HepG2 (cell line): ENCODE data around the gene MEI1. TPM values are rescaled to one million over a fixed set of nuclear protein-coding genes. Genes with fewer than 3 reads are reported as not detected.
A peak's percentile ranks its signal among the peaks of the same experiment; 100 is the strongest.

Experiments
- AKAP8 ChIP-seq: sonication (generic); formaldehyde crosslinking; IDR thresholded peaks from 2 replicates; pipeline ENCODE4 v1.5.1; 2020; ENCODE audit warnings: mild to moderate bottlenecking, missing genetic modification reagents
- FIP1L1 ChIP-seq: fragments of 200-400 bp; formaldehyde crosslinking; IDR thresholded peaks from 2 replicates; pipeline ENCODE4 v1.6.1; 2018; ENCODE audit warnings: low read depth, mild to moderate bottlenecking, low read length, moderate library complexity, borderline replicate concordance; ENCODE audit not compliant: insufficient read depth
- GATA4 ChIP-seq: sonication (generic); IDR thresholded peaks from 2 replicates; pipeline ENCODE4 v1.6.1; 2016; ENCODE audit warnings: antibody characterized with exemption, low read depth, borderline replicate concordance
- GFI1 ChIP-seq: sonication (generic); formaldehyde crosslinking; IDR thresholded peaks from 2 replicates; pipeline ENCODE4 v1.5.0; 2020; ENCODE audit warnings: missing genetic modification reagents, mild to moderate bottlenecking, borderline replicate concordance
- PAX8 ChIP-seq: sonication (generic); formaldehyde crosslinking; IDR thresholded peaks from 2 replicates; pipeline ENCODE4 v1.8.0; 2022; ENCODE audit warnings: mild to moderate bottlenecking, missing genetic modification reagents, borderline replicate concordance
- RBFOX2 ChIP-seq: fragments of 200-400 bp; formaldehyde crosslinking; IDR thresholded peaks from 2 replicates; pipeline ENCODE4 v1.6.1; 2017; ENCODE audit warnings: low read depth, mild to moderate bottlenecking, low read length
- SATB2 ChIP-seq: sonication (generic); formaldehyde crosslinking; IDR thresholded peaks from 2 replicates; pipeline ENCODE4 v1.5.0; 2020; ENCODE audit warnings: missing genetic modification reagents
- ZNF138 ChIP-seq: sonication (generic); formaldehyde crosslinking; IDR thresholded peaks from 2 replicates; pipeline ENCODE4 v1.5.0; 2020; ENCODE audit warnings: mild to moderate bottlenecking, low read depth, missing genetic modification reagents
- ZNF367 ChIP-seq: sonication (generic); formaldehyde crosslinking; IDR thresholded peaks from 2 replicates; pipeline ENCODE4 v1.4.0; 2020; ENCODE audit warnings: missing genetic modification reagents, borderline replicate concordance
- ZNF775 ChIP-seq: sonication (generic); formaldehyde crosslinking; IDR thresholded peaks from 2 replicates; pipeline ENCODE4 v1.4.0; 2020; ENCODE audit warnings: missing genetic modification reagents, mild to moderate bottlenecking, moderate library complexity, borderline replicate concordance
- polyA plus RNA-seq, 8 experiments: library from polyadenylated mRNA; depleted of rRNA in 3 of 8; stranded (reverse) in 7 of 8; unstranded in 1 of 8; fragments of >200 nt; fragmentation: Illumina TruSeq in 4 of 8; extraction: Trizol in 4 of 8; gene quantifications; 2 replicates each; pipeline versions ENCODE4 v1.2.1 to v1.2.3, GENCODE V29; 2011 to 2016; ENCODE audit warnings: low read depth in 4 of 8, missing spikeins in 1 of 8, mixed read lengths in 1 of 8; ENCODE audit not compliant: insufficient read depth in 1 of 8
- total RNA-seq, 5 experiments: library from RNA; depleted of rRNA; stranded (reverse); fragments of >200 nt; fragmentation: Illumina TruSeq; extraction: Trizol; gene quantifications; 2 replicates each; pipeline ENCODE4 v1.2.3, GENCODE V29; 2016; ENCODE audit warnings: low read depth in 1 of 5
- TF ChIP-seq, protein P1 (sequence below): sonication (generic); formaldehyde crosslinking; IDR thresholded peaks from 2 replicates; pipeline ENCODE4 v1.4.0; 2020; ENCODE audit warnings: missing genetic modification reagents
- TF ChIP-seq, protein P2 (sequence below): IDR thresholded peaks from 2 replicates; pipeline ENCODE4 v1.6.1; 2016; ENCODE audit warnings: missing compliant biosample characterization, missing genetic modification reagents, borderline replicate concordance

Gene MEI1
- total and polyA plus RNA-seq, 2 of the 13 experiments (the other 11 are each of a cell fraction or from before 2014, with no cell fraction given), result 0.75 to 1.9 TPM

DNA sequence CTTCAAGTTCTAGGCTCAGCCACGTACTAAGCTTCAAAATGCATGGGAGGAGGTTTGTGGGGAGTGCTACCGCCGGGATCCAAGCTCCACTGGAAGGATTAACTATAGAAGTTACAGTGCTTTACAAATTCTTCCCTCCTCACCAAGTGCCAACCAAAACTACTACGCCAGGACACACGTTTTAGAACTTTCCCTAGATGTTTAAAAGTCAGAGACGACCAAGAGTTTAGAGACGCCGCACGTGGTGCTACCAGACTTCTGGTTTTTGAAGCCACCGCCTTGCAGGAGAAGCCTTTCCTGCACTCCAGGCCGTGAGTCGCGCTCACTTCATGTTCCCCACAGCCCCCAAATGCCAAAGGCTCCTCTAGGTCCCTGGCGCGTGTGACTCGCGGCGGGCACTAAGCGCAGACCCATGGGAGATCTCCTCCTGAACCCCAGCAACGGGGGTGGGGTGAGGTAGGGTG is 11.4 kb upstream of the MEI1 start (continued):
- TF ChIP-seq PAX8 (CRISPR knock-in tag) (no peak), ZNF367 (no peak), ZNF138 (CRISPR knock-in tag) (no peak), ZNF775 (CRISPR knock-in tag) (no peak), SATB2 (CRISPR knock-in tag) (no peak), RBFOX2 (no peak), AKAP8 (0 out of 2 replicates have a peak, but pooled peaks have one; percentile 55), FIP1L1 (no peak), GATA4 (no peak), GFI1 (0 out of 2 replicates have a peak, but pooled peaks have one; percentile 2)
- TF ChIP-seq, protein P1, sequence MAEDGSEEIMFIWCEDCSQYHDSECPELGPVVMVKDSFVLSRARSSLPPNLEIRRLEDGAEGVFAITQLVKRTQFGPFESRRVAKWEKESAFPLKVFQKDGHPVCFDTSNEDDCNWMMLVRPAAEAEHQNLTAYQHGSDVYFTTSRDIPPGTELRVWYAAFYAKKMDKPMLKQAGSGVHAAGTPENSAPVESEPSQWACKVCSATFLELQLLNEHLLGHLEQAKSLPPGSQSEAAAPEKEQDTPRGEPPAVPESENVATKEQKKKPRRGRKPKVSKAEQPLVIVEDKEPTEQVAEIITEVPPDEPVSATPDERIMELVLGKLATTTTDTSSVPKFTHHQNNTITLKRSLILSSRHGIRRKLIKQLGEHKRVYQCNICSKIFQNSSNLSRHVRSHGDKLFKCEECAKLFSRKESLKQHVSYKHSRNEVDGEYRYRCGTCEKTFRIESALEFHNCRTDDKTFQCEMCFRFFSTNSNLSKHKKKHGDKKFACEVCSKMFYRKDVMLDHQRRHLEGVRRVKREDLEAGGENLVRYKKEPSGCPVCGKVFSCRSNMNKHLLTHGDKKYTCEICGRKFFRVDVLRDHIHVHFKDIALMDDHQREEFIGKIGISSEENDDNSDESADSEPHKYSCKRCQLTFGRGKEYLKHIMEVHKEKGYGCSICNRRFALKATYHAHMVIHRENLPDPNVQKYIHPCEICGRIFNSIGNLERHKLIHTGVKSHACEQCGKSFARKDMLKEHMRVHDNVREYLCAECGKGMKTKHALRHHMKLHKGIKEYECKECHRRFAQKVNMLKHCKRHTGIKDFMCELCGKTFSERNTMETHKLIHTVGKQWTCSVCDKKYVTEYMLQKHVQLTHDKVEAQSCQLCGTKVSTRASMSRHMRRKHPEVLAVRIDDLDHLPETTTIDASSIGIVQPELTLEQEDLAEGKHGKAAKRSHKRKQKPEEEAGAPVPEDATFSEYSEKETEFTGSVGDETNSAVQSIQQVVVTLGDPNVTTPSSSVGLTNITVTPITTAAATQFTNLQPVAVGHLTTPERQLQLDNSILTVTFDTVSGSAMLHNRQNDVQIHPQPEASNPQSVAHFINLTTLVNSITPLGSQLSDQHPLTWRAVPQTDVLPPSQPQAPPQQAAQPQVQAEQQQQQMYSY (CRISPR knock-in tag), result peak; percentile 66; the same call in 1 of the 2 replicates
- TF ChIP-seq, protein P2, sequence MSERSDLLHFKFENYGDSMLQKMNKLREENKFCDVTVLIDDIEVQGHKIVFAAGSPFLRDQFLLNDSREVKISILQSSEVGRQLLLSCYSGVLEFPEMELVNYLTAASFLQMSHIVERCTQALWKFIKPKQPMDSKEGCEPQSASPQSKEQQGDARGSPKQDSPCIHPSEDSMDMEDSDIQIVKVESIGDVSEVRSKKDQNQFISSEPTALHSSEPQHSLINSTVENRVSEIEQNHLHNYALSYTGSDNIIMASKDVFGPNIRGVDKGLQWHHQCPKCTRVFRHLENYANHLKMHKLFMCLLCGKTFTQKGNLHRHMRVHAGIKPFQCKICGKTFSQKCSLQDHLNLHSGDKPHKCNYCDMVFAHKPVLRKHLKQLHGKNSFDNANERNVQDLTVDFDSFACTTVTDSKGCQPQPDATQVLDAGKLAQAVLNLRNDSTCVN (CRISPR knock-in tag), result no peak
